ENCODE data around the gene MAP4.

DNA sequence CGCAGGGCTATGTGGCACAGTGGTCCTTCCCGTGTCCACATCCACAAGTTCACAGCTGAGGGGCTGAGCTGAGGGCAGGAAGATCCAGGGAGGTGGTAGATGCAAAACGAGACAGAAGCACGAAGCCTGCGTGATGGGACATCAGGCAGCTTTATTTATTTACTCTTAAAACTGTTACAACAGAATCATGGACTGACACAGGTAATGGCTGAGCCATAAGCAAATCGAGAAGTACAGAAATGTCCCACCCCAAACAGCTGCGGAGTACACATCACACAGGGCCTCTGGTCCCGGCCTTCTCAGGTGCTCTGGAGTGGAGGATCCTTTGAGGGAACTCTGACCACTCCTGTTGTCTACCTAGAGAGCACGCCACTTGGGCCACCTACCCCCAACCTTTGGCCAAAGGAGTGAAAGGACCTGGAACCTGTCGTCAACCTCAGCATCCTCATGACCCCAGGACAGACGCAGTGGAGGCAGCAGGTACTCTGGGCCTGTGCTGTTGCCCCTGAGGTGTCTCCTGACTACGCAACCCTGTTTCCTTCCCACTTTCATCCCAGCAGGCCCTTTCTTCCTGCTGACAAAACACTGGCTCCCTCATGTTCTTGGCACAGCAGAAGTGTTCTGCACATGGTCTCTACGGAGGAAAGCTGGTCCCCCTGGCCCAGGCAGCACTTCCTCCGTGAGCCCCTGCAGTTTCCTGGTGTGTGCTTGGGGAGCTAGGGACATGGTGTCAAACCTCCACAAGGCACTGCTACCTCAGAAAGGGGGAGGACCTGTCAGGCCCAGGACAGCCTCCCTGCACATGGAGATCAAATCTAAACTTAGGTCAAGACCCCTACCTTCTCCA is 165.4 kb downstream of the MAP4 start:
- TF ChIP-seq CTCF (IDR thresholded peaks at IDR 0.05) (no peak), POLR2A (IDR thresholded peaks at IDR 0.05) (no peak), EP300 (IDR thresholded peaks at IDR 0.05) (no peak)

All from stomach (tissue), 4 donors.